Stimulated activated CD8-positive, alpha-beta memory T cell treated with anti-CD3 and anti-CD28 coated beads, Interleukin-2, amount 100 ng/mL, for 1 hour (primary cell): ENCODE data around the gene NUDT16L1.

Source experiments
- DNase-seq, 2 donors: peaks; one replicate each; pipeline ENCODE4 v3.0.0-alpha.2; 2020; ENCODE audit warnings: low read depth in 2 of 2

NUDT16L1 gene

GRCh38 chr16:4694642-4695451 is 1.5 kb downstream of the NUDT16L1 start:
- no peak for DNase-seq

DNA sequence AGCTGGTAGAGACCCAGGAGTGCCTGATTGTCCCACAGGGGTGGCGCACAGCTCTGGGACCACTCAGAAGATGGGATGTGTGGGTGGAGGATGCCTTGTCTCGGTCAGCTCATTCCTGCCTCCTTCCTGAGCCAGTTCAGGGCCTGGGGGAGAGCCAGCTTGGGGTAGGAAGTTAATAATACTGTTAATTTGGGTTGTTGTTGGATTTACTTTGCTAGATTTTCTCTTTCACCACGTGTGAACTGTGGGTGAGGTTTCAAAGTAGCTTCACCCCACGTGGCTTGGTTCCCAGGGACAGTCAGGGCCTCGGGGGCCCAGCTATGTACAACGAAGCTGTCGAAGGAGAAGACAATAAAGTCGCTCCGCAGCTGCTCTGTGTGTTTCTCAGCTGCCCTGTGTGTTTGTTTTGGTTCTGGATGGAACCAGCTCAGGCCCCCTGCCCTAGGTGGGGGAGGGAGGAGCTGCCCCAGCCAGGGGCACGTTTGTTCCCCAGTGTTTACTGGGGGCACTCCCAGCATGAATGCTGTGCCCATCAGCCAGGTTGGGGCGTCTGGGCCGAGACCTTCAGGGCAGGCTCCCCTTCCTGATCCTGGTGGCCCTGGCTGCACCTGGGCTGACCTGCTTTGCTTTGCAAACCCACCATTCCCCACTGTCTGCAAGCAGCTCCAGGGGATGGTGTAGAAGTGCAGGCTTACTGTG is 2.3 kb downstream of the NUDT16L1 start:
- no peak for DNase-seq

GRCh38 chr16:4696172-4696904 is 3.0 kb downstream of the NUDT16L1 start:
- DNase-seq = no peak

DNA sequence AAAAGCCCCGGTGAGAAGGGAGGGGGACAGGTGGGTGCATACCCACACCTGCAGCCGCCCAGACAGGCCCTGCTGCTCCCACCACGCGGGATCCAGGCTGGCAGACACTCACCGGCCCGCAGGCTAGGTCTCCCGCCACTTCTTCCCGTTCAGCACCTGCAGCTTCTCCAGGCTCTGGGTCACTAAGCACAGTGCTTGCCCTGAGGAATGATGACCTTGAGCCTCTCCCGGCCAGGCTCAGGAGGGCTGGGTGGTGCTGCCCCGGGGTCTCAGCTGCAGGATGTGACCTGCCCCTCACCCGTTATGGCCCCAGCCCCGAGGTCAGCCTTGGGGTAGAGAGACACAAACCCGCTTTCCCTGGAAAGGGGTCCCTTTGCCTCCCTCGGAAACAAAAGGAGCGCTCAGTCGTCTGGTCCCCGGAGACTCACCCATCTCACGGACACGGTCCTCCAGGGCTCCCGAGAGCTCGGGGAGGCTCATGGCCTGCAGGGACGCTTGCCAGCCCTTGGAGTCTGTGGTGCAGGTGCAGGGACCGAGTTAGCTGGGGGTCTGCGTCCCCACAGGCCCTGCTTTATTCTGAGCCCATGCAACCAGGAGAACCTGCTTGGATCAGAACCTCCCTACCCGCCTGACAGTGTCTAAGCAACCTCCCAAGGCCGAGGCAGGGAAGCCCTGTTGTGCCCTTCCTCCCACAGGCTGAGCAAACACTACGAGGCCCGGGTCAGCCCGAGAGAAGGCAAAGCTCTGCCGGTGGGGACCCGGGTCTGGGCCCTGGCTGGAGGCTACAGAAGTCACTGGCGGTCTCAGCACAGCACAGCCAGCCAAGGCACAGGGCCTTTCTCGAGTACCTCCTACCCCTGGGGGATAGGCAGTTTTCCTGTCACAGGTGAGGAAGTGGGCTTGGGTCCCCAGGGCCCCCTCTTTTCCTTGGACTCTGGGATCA is 3.8 kb downstream of the NUDT16L1 start:
- no peak for DNase-seq

DNA sequence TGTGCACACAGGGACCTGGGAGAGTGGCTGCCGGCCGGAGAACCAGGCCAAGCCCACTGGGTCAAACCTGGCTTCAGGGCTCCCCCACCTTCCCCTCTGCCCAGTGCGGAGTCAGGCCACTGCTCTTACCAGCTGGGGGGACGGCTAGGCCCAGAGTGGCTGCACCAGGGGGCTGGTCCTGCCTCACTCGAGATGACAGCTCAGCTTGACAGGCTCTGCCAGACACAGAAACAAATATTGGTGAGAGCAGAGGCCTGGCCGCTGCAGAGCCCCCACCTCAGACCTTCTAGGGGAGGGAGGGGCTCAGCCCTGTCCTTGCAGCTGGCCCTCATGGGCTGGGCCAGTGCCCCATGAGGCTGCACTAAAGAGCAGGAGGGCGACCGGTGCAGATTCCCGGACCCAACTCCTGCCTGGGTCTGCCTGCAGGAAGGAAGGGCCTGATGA is 4.5 kb downstream of the NUDT16L1 start:
- DNase-seq = no peak

DNA sequence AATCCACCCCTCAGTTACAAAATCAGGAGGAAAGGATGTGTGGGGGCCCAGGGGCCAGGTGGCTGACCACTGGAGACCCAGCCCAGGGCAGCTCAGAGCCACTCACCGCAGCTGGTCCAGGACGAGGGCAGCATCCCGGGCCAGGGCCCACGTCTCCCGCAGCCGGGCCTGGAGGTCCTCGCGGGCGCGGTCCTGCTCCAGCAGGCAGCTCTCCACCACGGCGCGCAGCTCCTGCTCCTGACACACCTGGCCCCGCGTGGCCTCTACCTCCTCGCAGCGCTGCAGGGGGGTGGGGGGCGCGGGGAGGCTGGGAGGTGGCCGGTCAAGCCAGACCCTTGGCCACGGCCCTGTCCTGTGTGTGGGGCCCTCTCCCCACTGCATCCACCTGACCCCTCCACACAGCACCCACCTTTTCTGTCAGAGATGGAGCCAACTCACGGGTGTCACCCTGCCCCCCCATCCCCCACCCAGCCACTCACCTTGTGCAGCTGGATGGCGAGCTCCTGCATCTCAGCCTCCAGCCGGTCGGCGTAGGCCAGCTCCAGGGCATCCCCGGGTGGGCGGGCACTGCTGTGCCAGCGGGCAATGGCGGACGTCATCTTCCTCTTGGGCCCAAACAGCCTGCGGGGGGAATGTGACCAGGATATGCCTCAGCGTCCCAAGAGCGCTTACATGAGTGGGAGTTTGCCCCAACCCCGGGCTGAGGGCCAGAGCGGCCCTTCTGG is 5.1 kb downstream of the NUDT16L1 start:
- no peak for DNase-seq

DNA sequence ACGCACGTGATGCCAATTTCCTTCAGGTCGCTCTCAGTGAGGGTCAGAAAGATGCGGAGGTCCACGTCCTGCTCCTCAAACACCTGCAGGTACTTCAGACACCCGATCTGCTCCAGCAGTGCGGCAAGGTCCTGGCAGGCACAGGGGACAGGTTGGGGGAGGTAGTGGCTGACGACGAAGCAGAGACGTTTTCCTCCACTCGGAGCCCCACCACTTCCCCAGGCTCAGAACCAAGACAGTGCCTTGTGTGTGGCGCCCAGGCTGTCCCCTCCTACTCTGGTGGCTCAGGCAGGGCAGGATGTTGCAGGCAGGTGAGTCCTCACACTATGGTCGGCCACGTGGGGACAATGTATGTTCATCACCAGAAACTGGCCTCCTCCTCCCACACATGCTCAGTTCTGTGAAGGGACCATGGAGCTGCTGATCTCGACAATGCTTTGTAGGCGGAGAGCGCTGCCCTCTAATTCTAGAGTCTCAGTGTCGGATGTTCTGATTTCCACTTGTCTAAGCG is 5.7 kb downstream of the NUDT16L1 start:
- DNase-seq = no peak

DNA sequence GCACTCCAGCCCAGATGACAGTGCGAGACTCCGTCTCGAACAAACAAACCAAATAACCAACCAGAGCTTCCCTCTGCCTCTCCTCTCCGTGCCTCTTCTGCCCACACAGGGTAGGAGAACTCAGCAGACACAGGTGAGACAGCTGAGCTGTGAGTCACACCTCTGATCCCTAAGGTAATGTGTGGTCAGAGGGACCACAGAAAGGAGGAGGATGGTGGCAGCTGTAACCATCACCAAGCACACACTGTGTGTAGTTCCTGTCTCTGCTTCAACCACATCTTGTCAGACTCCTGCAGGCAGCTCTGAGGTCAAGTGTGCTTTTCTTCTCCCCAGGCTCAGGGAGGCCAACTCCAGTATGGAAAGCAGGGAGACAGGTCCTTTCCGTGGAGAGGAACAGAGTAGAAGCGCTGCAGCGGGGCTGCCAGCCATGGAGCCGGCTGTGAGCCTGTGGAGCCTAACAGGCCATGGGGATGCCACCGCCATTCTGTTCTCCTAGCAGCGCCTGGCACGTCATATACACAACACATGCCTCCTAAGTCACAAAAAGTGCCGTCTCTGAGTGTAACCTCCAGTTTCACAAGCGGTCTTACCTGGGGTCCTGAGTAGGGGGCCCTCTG is 7.1 kb downstream of the NUDT16L1 start:
- no peak for DNase-seq

DNA sequence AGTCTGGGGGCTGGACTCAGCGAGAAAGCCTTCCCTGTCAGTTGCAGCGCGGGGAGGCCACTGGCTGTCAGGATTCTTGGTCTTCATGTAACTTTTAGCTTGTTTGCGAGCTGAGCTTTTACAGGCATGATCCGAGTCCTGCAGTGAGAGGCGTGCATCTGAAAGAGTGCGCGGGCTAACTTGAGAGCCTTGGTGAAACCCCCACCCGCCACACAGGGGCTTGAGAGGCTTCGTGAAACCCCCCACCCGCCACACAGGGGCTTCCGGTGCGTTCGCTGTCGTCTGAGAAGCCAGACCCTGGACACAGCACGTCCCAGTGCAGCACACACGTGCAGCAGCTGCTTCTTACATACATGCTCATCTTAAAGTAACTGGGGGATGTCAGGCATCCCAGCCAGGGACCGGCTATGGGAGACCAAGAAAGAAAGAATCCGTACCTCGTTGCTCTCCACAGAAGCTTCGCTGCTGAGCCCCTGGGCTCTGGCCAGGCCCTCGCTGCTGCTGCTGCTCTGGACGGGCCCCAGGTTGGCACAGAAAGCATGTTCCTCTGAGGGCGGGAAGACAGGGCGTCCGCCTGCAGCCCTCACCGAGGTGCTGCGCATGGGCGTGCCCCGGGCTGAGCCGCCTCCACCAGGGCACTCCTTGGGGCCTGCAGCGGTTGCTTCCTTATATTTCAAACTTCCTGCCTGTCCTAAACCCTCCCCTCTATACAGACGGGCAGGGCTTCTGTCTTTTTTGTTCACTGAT is 7.8 kb downstream of the NUDT16L1 start:
- no peak for DNase-seq

- DNase-seq = no peak
These were observed 8.6 kb downstream of the NUDT16L1 start for GRCh38 chr16:4701791-4702465.

DNA sequence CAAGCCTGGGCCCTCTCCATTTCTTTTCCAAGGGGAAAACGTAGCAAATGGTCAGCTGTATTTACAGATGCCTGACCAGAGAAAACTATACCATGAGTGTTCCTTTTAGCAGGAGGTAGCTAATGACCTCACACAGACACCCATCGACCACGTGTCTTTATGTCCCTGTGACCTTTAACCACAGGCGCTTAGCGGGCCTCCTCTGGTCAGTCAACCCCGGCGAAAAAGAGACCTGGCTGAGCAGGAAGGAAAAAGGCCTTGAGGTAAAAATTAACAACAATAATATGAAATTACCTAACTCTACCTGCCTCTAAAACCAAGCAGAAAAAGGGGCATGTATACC is 9.1 kb downstream of the NUDT16L1 start:
- no peak for DNase-seq

- DNase-seq = no peak
These were observed 10.5 kb downstream of the NUDT16L1 start for GRCh38 chr16:4703906-4704305.

DNA sequence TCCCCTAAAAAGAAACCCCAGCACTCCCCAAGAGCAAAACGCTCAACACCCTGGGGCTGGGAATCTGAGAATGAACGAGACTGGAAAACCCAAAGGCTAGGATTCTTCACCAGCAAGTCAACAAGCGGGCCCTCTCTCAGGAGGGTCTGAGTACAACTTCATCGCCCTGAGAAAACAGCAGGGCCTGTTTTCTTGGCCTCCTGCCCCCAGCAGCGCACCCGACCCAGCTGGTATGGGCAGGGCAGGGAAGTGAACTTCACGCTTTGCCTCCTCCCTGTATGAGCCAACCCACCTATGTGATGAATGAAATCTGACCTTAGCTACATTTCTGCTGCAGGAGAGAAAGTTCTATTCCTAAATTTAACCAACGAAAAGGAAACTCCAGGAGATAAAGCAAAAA is 11.1 kb downstream of the NUDT16L1 start:
- DNase-seq = no peak

DNA sequence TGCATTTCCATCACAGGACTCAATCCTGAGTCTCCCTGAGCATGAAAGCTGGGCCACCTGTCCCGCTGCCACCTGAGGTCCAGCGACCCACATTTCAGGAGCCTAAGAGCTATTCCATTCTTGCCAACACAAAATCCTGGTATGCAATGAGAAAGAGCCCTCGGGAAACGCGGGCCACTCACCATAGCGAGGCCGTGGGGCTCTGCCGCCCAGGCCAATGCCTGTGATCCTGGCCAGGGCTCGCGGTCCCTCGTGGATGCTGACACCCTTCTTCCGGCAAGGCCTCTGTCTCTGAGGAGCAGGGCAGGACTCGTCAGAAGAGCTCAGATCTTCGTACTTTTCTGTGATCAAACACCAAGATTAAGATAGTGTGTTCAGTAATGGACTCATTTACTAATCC is 11.6 kb downstream of the NUDT16L1 start:
- no peak for DNase-seq

GRCh38 chr16:4706871-4707270 is 13.5 kb downstream of the NUDT16L1 start:
- DNase-seq = no peak

DNA sequence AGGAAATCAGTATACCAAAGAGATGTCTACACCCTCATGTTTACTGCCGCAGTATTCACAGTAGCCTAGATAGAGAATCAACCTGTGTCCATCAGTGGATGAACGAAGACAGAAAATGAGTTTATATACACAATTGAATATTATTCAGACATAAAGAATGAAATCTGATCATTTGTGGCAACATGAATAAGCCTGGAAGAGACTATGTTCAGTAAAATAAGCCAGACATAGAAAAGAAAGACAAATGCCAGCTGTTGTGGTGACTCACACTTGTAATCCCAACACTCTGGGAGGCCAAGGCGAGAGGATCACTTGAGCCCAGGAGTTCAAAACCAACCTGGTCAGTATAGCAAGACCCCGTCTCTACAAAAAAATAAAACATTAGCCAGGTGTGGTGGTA is 16.1 kb downstream of the NUDT16L1 start:
- no peak for DNase-seq

GRCh38 chr16:4713663-4714501 is 20.5 kb downstream of the NUDT16L1 start:
- DNase-seq = no peak

- DNase-seq = no peak
These were observed 21.6 kb downstream of the NUDT16L1 start for GRCh38 chr16:4714996-4715395.
